PC-3 (cell line): Measurements from ENCODE around the gene CCN2. TPM values are rescaled to one million over a fixed set of nuclear protein-coding genes. Genes with fewer than 3 reads are reported as not detected.

Source experiments
- ATAC-seq: fragments of 200-7000 bp; cut with Tn5 transposase; 2 replicates; pipeline ENCODE4 v1.9.1; 2020; ENCODE audit warnings: mild to moderate bottlenecking, moderate library complexity
- BruUV-seq: library from RNA; stranded (reverse); fragments of 400-500 nt; replicated peaks from 2 replicates; lab custom pipeline; 2021; lab: Mats Ljungman, UMichigan
- CTCF ChIA-PET: fragments of 300-600 bp; sonication (Branson Sonifier 250); formaldehyde crosslinking; loops from one replicate; lab custom pipeline; 2022; ENCODE audit warnings: antibody characterized with exemption; lab: Charles Lee
- POLR2A ChIA-PET: fragments of 300-600 bp; sonication (Branson Sonifier 250); formaldehyde crosslinking; loops from one replicate; lab custom pipeline; 2022; ENCODE audit warnings: antibody characterized with exemption; ENCODE audit not compliant: unreplicated experiment; lab: Charles Lee
- DNase-seq: peaks from one replicate; pipeline ENCODE4 v3.0.0-alpha.2; 2015
- H2AFZ ChIP-seq: fragments of 300-600 bp; sonication (generic); 2 replicates; pipeline ENCODE4 v1.6.0; 2016; ENCODE audit warnings: antibody characterized with exemption, low read length
- H3F3A ChIP-seq: fragments of 300-600 bp; sonication (generic); one replicate; pipeline ENCODE4 v1.6.0; 2017; ENCODE audit warnings: antibody characterized with exemption, low read length, control low read depth, mild to moderate bottlenecking; ENCODE audit not compliant: unreplicated experiment
- H3K27ac ChIP-seq: fragments of 300-600 bp; sonication (generic); 2 replicates; pipeline ENCODE4 v1.5.1; 2016; ENCODE audit warnings: mild to moderate bottlenecking, low read length
- H3K27me3 ChIP-seq: fragments of 300-600 bp; sonication (generic); 2 replicates; pipeline ENCODE4 v1.6.1; 2016; ENCODE audit warnings: low read length, mixed read lengths
- H3K36me3 ChIP-seq: fragments of 300-600 bp; sonication (generic); 2 replicates; pipeline ENCODE4 v1.6.1; 2016; ENCODE audit warnings: low read depth, mixed run types, low read length, mixed read lengths
- H3K4me1 ChIP-seq: fragments of 300-600 bp; sonication (generic); 2 replicates; pipeline ENCODE4 v1.5.1; 2016; ENCODE audit warnings: low read length; ENCODE audit not compliant: insufficient read depth
- H3K4me2 ChIP-seq: fragments of 300-600 bp; sonication (generic); 2 replicates; pipeline ENCODE4 v1.6.0; 2016; ENCODE audit warnings: low read length
- H3K4me3 ChIP-seq: fragments of 300-600 bp; sonication (generic); 2 replicates; pipeline ENCODE4 v1.5.1; 2016; ENCODE audit warnings: mild to moderate bottlenecking, low read length, mixed read lengths
- H3K79me2 ChIP-seq: fragments of 300-600 bp; sonication (generic); 2 replicates; pipeline ENCODE4 v1.6.1; 2017; ENCODE audit warnings: low read length, mixed read lengths
- H3K9ac ChIP-seq: fragments of 300-600 bp; sonication (generic); 2 replicates; pipeline ENCODE4 v1.6.0; 2016; ENCODE audit warnings: mild to moderate bottlenecking, low read length
- H3K9me2 ChIP-seq: fragments of 300-600 bp; sonication (generic); replicated peaks from 2 replicates; pipeline ENCODE4 v1.6.1; 2016; ENCODE audit warnings: mixed run types, low read length, mixed read lengths
- H3K9me3 ChIP-seq: fragments of 300-600 bp; sonication (generic); 2 replicates; pipeline ENCODE4 v1.6.1; 2016; ENCODE audit warnings: low read length, mixed read lengths
- H4K20me1 ChIP-seq: fragments of 300-600 bp; sonication (generic); 2 replicates; pipeline ENCODE4 v1.6.1; 2016; ENCODE audit warnings: low read length, mixed read lengths
- EZH2 ChIP-seq: fragments of 300-600 bp; sonication (generic); IDR thresholded peaks from one replicate; pipeline ENCODE4 v1.6.1; 2017; ENCODE audit warnings: antibody characterized with exemption, mild to moderate bottlenecking, low read length; ENCODE audit not compliant: unreplicated experiment
- EZH2phosphoT487 ChIP-seq: fragments of 300-600 bp; sonication (generic); IDR thresholded peaks from 2 replicates; pipeline ENCODE4 v1.6.1; 2018; ENCODE audit warnings: mild to moderate bottlenecking, antibody characterized with exemption, low read length, borderline replicate concordance
- intact Hi-C: fragments of 100-400 bp; cut with micrococcal nuclease; formaldehyde crosslinking; loops from 2 replicates; pipeline ENCODE4 v1.9.0; 2023
- total RNA-seq: library from RNA; depleted of rRNA; stranded (reverse); fragments of >200 nt; gene quantifications from 2 replicates; pipeline ENCODE4 v1.2.3, GENCODE V29; 2014
- TF ChIP-seq, protein P1 (sequence below): fragments of 300-600 bp; sonication (generic); conservative IDR thresholded peaks from 2 replicates; pipeline ENCODE4 v1.5.1; 2017; ENCODE audit warnings: antibody characterized with exemption, low read depth, mild to moderate bottlenecking, low read length

The CCN2 gene
- total RNA-seq, 1 experiment from 2014 or later: 33.2 TPM

DNA sequence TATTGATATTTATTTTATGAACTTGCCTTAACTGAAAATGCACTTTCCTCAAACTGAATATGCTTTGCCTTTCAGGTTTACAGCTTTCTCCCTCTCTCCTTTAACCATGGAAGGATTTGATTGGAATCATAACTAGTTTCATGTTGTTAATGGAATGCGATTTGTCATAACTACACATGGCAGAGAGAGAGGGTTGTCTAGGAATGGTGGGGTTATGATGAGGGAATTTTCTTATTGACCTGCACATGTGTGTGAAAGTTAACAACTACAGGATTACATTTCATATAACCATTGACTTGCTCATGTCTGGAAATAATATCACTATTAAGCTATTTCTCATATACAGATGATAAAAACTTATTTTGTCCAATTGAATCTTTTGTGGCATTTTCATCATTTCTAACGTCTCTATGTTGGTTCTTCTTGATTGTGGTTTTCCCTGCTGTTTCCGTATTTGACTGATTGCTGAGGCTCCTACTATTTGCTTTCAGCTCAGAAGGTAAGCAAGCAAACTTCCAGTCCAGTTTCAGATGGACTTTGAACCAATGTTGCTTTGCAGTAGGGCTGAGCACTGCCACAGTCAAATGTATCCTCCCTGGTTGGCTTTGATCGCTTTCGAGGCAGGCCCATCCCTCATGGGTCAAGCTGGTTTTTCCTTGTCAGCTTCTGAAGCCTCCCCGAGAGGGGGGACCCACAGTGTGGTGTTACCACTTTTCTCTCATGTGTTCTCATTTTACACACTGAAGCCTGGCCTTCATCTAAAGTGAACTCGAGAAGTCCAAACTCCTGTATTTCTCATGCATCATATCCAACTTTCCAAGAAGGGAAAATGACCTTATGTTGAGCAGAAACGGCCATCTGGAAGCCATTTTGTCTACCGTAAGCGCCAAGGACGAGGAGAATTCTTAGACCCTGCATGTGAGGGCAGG, 7.6 kb upstream of the CCN2 start:
- no peaks in the 10 kb centered on the region for H3K9me3 ChIP-seq
- no peak overlapping the region for H3K27ac ChIP-seq
- no peak for DNase-seq
- H3K9ac ChIP-seq: no peak overlapping the region
- no peaks in the 10 kb centered on the region for H4K20me1 ChIP-seq
- ATAC-seq: no peak
- H3K36me3 ChIP-seq: no peaks in the 10 kb centered on the region
- H2AFZ ChIP-seq: no peak overlapping the region
- H3K9me2 ChIP-seq: no peaks in the 10 kb centered on the region
- no peak overlapping the region for H3K4me2 ChIP-seq
- H3K4me3 ChIP-seq: no peak overlapping the region
- no peaks in the 10 kb centered on the region for H3K27me3 ChIP-seq
- no peak for TF ChIP-seq EZH2phosphoT487
- TF ChIP-seq, protein P1, sequence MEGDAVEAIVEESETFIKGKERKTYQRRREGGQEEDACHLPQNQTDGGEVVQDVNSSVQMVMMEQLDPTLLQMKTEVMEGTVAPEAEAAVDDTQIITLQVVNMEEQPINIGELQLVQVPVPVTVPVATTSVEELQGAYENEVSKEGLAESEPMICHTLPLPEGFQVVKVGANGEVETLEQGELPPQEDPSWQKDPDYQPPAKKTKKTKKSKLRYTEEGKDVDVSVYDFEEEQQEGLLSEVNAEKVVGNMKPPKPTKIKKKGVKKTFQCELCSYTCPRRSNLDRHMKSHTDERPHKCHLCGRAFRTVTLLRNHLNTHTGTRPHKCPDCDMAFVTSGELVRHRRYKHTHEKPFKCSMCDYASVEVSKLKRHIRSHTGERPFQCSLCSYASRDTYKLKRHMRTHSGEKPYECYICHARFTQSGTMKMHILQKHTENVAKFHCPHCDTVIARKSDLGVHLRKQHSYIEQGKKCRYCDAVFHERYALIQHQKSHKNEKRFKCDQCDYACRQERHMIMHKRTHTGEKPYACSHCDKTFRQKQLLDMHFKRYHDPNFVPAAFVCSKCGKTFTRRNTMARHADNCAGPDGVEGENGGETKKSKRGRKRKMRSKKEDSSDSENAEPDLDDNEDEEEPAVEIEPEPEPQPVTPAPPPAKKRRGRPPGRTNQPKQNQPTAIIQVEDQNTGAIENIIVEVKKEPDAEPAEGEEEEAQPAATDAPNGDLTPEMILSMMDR: no peak
- TF ChIP-seq EZH2: no peak
- intact Hi-C loops: no loop called here
- no TSS peak for BruUV-seq
- ChIA-PET CTCF (interaction anchor here (0.6 kb wide), 1 partner anchor 177 kb away, joined by 3 read pairs; no protein-coding TSS in a partner anchor), POLR2A (no interaction called here)
- H3F3A ChIP-seq: no peaks in the 10 kb centered on the region
- no peaks in the 10 kb centered on the region for H3K79me2 ChIP-seq
- H3K4me1 ChIP-seq: peaks cover 15% of the 10 kb centered on the region

DNA sequence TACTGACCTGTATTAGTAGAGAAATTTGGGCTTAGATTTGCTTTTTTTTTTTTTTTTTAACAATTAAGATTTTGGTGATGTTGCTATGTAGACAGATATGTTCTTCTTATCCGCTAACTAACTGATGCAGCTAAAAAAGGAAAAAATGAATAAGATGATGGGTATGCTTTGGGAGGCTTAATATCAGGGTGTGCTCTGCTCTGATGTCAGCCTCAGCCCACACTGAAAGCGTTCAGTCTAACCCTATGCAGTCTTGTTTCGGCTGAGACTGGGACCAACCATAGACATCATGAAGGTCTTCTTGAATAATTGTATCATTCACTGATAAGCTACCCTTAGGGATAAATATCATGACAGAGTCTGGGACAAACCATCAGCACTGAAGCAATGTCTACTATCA, 6.9 kb upstream of the CCN2 start:
- no peaks in the 10 kb centered on the region for H3K9me2 ChIP-seq
- DNase-seq: no peak
- H3K36me3 ChIP-seq: no peaks in the 10 kb centered on the region
- TF ChIP-seq EZH2phosphoT487: no peak
- TF ChIP-seq EZH2: no peak
- TF ChIP-seq, protein P1: no peak
- H3K27me3 ChIP-seq: no peaks in the 10 kb centered on the region
- no peaks in the 10 kb centered on the region for H3K9me3 ChIP-seq
- ATAC-seq: no peak
- H3K79me2 ChIP-seq: no peaks in the 10 kb centered on the region
- no peak overlapping the region for H3K4me2 ChIP-seq
- H4K20me1 ChIP-seq: no peaks in the 10 kb centered on the region
- no peak overlapping the region for H3K9ac ChIP-seq
- intact Hi-C loops: no loop called here
- H3F3A ChIP-seq: no peaks in the 10 kb centered on the region
- H3K27ac ChIP-seq: no peak overlapping the region
- ChIA-PET CTCF (no interaction called here), POLR2A (no interaction called here)
- H2AFZ ChIP-seq: no peak overlapping the region
- peaks cover 17% of the 10 kb centered on the region for H3K4me1 ChIP-seq
- H3K4me3 ChIP-seq: no peak overlapping the region
- no TSS peak for BruUV-seq

DNA sequence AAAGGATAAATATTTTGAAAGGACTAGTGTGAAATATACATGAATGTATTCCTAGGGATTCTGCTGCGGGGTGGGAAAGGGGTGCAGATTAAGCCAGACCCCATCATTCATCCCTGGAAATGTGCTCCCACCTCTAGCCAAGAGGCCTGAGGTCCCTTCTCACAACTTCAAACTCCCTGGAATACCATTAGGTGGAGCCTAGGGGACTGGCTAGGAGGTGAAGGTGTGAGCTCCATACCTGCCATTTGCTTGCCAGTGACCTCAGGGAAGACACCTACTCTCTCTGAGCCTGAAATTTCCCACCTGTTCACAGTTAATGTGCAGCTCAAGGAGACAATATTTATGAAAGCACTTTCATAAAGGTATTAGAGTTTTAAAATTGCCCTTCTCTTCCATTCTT, 4.7 kb upstream of the CCN2 start:
- Histone ChIP-seq H3K9me3 (no peaks in the 10 kb centered on the region), H3K27me3 (no peaks in the 10 kb centered on the region), H3K36me3 (no peaks in the 10 kb centered on the region), H3K4me3 (no peak overlapping the region), H3K27ac (no peak overlapping the region), H3K9me2 (no peaks in the 10 kb centered on the region), H4K20me1 (no peaks in the 10 kb centered on the region), H3F3A (no peaks in the 10 kb centered on the region), H3K9ac (no peak overlapping the region), H3K4me1 (peaks cover 28% of the 10 kb centered on the region), H2AFZ (no peak overlapping the region), H3K4me2 (no peak overlapping the region), H3K79me2 (no peaks in the 10 kb centered on the region)
- CTCF ChIA-PET: no interaction called here
- no TSS peak for BruUV-seq
- ATAC-seq (no peak), DNase-seq (no peak)
- intact Hi-C loops: no loop called here
- POLR2A ChIA-PET: no interaction called here
- TF ChIP-seq EZH2: no peak
- no peak for TF ChIP-seq EZH2phosphoT487
- TF ChIP-seq, protein P1: no peak
